ENCODE measurements around the gene TMEM11.

TMEM11 gene

GRCh38 chr17:21189361-21189760 is 24.6 kb downstream of the TMEM11 start:
- FAIRE-seq: no peak

GRCh38 chr17:21186399-21187187 is 27.4 kb downstream of the TMEM11 start:
- DNase-seq (ENCODE audit: insufficient read length, low spot score): no peak

More at GRCh38 chr17:21189361-21189760, 24.6 kb downstream of the TMEM11 start:
- DNase-seq (ENCODE audit: insufficient read length, low spot score): no peak

DNA sequence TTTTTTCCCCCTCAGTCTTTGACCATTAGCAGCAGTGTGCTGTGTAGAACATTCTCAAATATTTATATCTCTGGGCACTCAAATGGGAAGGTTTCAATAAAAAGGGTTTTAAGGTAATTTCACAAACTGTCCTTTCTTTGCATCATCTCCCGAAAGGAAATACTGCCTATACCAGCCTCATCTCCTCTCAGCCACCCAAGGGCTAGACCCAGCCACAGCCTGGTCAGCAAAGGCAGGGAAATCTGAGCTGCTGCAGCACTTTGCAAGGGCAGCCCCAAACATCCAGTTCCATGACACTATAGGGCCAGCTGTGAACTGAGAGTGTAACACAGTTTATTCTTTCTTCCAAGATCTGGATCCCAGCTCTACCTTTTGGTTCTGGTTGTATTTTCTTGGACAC is 28.9 kb downstream of the TMEM11 start:
- FAIRE-seq (peak; percentile 60), DNase-seq (ENCODE audit: insufficient read length, low spot score) (no peak)

More at GRCh38 chr17:21186399-21187187, 27.4 kb downstream of the TMEM11 start:
- FAIRE-seq: no peak

DNA sequence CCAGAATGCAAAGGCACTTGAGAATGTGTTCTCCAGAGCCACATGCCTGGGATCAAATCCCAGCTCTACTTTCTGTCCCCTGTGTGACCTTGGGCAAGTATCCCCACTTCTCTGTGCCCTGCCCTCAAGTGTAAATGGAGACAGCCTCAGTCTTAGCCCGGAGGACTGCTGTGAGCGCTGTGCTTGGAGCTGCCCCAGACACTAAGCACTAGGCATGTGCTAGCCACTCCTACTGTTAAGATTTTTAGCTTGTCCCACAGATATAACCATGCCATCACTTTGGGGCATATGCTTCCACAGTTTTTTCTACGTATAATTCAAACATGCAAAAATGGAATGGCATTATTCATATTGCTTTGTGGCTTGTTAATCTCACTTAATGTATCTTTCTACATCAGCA is 29.4 kb downstream of the TMEM11 start:
- DNase-seq (ENCODE audit: insufficient read length, low spot score) (no peak), FAIRE-seq (no peak)

- DNase-seq (ENCODE audit: insufficient read length, low spot score) (no peak), FAIRE-seq (peak; percentile 97)
Measured at GRCh38 chr17:21183468-21183867, 30.5 kb downstream of the TMEM11 start.

- peak; percentile 83 for FAIRE-seq
- no peak for DNase-seq (ENCODE audit: insufficient read length, low spot score)
Measured at GRCh38 chr17:21177854-21178600, 35.9 kb downstream of the TMEM11 start.

GRCh38 chr17:21177401-21177800 is 36.6 kb downstream of the TMEM11 start:
- FAIRE-seq (peak; percentile 20), DNase-seq (ENCODE audit: insufficient read length, low spot score) (no peak)

DNA sequence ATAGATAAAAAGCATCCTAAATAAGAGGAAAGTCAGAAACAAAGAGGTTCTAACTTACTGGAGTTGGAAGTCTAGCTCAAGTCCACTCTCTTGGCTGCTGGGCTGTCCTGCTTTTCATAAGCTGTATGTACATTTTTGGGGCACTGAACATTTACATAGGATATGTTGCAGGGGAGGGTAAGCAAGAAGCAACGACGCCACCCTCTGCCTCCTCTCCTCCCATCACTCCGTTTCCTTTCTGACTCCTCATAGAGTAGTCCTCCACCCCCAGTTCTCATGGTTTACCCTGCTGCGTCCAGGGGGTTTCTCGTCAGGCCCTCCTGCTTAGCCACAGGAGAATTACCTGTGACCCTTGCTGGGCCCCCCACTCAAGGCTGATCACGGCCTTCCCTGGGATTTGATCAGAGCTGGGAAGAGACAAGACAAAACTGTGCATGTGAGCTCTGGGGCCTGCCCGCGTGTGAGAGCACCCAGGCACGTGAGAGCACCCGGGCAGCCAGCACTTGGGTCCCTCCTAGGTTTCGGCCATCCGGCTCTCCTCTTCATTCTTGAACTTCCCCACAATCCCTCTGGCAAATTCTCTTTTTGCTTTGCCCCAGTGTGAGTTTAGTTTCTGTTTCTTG is 37.1 kb downstream of the TMEM11 start:
- no peak for DNase-seq (ENCODE audit: insufficient read length, low spot score)

DNA sequence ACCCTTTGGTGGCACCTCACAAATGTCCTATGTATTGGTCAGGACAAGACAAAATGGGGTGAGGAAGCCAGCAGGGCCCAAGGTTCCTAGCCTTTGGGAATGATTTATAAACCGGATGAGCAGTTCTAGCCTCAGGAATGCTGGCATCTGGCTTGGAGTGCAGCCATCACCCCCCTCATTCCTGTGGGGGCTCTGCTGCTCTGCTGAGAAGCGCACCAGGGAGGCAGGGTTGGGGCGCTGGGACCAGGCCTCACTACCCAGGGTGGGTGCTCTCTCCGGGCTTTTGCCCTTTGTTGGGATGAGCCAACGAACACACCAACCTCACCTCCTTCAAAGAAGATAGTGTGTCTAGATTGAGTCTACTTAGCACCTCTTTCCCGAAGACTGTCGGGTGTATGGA is 39.2 kb downstream of the TMEM11 start:
- FAIRE-seq (no peak), DNase-seq (ENCODE audit: insufficient read length, low spot score) (no peak)

More for the DNA sequence above, 37.1 kb downstream of the TMEM11 start:
- FAIRE-seq: peak; percentile 23

DNA sequence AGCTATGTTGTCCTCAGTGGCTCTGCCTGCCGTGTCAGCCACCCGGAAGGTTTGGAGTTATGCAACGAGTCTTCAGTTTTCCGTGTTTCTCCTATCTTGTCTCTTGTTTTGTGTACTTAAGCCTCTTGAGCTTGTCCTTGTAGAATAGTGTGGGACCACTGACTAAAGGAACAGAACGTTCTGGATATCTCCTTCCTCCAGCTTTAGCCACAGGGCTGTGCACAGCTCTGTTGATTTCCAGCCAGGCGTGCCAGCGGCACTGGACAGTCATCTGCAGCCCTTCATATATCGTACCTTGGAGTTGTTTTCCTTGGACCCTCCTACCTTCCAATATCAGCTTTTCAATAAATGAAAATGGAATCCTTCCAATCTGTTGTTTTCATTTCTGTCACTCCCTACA is 39.8 kb downstream of the TMEM11 start:
- DNase-seq (ENCODE audit: insufficient read length, low spot score) (no peak), FAIRE-seq (peak; percentile 58)

DNA sequence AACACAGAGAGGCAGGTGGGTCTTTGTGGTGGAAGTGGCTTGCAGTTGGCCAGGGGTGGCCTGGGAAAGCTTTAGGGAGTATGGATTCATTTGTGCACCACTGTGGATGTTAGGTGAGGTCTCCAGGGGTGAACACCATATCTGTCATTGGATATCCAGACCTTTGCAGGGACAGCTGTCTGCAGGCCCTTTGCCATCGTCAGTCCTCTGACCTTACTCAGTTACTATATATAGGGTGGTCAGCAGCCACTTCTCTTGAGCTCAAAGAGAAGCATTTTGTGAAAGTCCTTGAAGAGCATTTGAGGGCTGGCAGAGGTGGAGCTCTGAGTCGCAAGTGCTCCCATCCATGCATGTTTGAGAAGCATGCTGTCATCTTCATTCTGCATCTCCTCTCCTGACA is 40.4 kb downstream of the TMEM11 start:
- DNase-seq (ENCODE audit: insufficient read length, low spot score): no peak
- no peak for FAIRE-seq

- FAIRE-seq: peak; percentile 51
- no peak for DNase-seq (ENCODE audit: insufficient read length, low spot score)
Measured at GRCh38 chr17:21172846-21173245, 41.1 kb downstream of the TMEM11 start.

- FAIRE-seq: no peak
- no peak for DNase-seq (ENCODE audit: insufficient read length, low spot score)
Measured at GRCh38 chr17:21171970-21172510, 41.9 kb downstream of the TMEM11 start.

- no peak for DNase-seq (ENCODE audit: insufficient read length, low spot score)
- FAIRE-seq: peak; percentile 55
Measured at GRCh38 chr17:21171309-21171922, 42.5 kb downstream of the TMEM11 start.

DNA sequence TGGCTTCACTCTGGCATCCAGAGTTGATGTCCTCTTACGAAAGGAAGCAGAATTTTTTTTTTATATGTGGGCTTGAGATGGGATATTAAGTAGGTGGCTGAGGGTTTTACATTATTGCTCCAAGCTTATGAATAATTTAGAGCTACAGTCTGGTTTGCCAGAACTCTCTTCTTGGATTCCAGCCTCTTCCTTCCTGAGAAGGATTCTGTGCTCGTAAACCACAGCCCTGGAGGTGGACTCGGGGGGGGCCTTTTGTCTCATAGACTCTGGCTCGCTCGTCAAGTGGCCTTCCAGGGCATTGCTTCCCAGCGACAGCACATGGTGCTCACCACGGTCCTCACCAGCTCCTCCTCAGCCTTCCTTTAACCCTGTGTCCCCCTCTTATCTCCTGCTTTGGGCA is 43.2 kb downstream of the TMEM11 start:
- no peak for DNase-seq (ENCODE audit: insufficient read length, low spot score)
- FAIRE-seq: peak; percentile 13

DNA sequence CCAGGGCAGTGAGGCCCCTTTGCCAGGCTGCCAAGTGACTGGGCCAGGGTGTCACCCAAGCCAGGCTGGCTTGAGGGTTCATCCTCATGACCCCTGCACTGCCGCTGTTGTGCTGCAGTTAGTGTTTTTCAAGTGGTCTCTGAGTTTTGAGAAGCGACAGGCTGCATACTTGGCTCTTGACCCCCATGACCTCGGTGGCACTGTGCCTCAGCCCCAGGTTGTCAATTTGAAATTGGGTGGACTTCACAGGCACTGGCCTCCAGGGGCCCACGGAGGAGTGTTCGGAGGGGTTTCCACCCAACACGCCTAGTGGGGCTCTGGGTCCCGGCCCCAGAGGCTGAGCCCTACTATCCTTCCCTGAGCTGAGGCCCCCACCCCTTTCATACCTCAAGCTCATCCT is 44.5 kb downstream of the TMEM11 start:
- no peak for FAIRE-seq
- no peak for DNase-seq (ENCODE audit: insufficient read length, low spot score)

DNA sequence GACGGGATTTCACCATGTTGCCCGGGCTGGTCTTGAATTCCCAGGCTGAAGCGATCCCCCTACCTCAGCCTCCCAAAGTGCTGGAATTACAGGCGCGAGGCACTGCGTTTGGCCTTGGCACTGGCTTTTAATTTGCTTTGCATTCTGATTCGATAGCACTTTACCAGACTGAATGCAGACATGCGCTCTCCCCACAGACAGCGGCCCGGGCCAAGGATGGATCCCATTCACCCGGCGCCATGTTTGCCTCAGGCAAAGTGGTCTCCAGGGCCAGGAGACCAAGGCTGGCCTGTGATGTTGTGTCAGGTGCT is 45.5 kb downstream of the TMEM11 start:
- FAIRE-seq (no peak), DNase-seq (ENCODE audit: insufficient read length, low spot score) (no peak)

DNA sequence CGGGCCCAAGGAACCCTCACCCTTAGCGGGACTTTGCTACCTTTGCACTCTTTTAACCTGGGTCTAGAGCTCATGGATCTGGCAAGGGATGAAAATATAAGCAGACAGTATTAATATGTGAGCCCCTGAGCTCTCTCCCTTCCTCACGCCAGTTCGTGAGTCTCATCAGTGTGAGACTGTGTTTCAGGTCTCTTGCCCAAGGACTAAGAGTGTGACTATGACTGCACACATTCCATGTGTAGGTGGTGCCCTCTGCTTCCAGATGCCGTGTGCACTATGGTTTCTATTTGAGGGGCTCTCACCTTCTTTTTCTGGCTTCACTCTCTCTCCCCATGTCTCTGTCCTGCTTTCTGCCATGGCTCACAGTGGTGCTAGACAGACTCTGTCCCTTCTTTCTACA is 46.7 kb downstream of the TMEM11 start:
- FAIRE-seq: peak; percentile 28
- no peak for DNase-seq (ENCODE audit: insufficient read length, low spot score)

DNA sequence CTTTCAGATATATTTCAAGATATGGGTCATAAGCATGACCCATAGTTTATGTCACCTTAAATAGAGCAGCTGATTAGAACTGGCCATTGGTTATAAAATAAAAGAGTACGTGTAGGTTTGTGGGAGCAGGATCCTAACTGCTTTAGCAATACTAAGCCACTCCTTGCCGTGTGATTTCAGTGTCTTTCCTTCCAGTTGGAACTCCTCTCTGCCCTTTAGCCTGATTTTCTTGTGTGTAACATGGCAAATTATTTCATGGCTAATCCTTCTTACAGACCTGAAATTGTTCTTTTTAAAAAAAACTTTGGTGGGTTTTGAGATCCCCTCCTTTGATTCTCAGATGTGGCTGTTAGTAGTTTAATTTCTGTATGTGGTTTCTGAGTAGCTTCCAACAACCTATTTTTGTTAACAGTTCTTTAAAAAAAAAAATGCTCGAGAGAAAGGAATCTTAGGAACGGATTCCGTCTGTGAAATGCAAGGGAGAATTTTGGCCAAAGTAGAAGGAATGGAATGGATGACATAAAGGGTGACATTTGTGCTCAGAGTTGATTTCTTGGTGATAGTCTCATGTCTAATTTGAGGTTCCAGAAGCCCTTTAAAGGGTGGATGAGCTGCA is 47.3 kb downstream of the TMEM11 start:
- FAIRE-seq: no peak
- no peak for DNase-seq (ENCODE audit: insufficient read length, low spot score)

DNA sequence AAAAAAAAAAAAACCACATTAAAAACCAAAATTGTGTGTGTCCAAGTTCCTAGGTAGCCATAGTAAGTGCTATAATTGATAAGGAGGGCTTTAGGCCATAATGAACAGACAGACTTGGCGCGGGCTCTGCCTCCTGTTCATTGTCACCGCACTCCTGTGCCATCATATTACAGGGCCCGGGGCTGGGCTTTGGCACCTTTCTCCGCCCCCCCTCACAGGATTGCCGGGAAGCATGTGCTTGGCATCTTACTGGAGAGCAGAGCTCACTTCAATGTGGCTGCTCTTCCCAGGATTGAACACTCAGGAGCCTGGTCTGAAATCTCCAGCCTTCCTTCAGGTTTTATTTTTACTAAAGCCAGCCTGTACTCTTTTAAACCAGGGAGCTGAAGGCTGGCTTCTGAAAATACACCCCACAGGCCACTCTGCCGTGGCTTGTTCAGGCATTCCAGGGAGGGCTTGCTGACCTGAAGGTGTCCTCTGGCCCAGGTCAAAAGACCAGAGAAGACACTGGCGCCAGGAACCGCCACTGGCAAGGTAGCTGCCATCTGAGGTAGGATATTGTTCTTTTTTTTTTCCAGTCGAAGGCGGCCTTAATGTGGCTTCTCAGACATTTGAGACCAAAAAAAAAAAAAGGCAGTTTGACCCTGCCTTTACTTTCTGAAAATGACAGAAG is 47.9 kb downstream of the TMEM11 start:
- FAIRE-seq (no peak), DNase-seq (ENCODE audit: insufficient read length, low spot score) (no peak)

All from HTR-8/SVneo (cell line).